ENCODE measurements around the gene IFITM5. TPM values are rescaled to one million over a fixed set of nuclear protein-coding genes. Genes with fewer than 3 reads are reported as not detected.

IFITM5 gene
- total and polyA plus RNA-seq, 2 donors from 2014 or later = not detected

GRCh38 chr11:279040-279965 is 20.0 kb downstream of the IFITM5 start:
- peak overlapping the region in 1 of 3 donors; percentile 21 for H3K4me3 ChIP-seq (ENCODE audit: low read length in 3 of 3)
- H3K27me3 ChIP-seq (ENCODE audit: control insufficient read depth, insufficient read depth, low read length) = peaks cover 19% of the 10 kb centered on the region
- FAIRE-seq (no peak), DNase-seq (peak in 2 of 5 donors; percentile 52 to 73)
- H3K9me3 ChIP-seq (ENCODE audit: control insufficient read depth in 2 of 3, insufficient read depth in 1 of 3, low read length in 3 of 3) = no peaks in the 10 kb centered on the region
- H3K9ac ChIP-seq (ENCODE audit: low read length in 3 of 3) = no peak overlapping the region
- no peaks in the 10 kb centered on the region for H3K36me3 ChIP-seq (ENCODE audit: control insufficient read depth in 2 of 3, insufficient read depth in 3 of 3, low read length in 3 of 3)
- H3K27ac ChIP-seq (ENCODE audit: low read depth in 2 of 2, low read length in 2 of 2) = peak overlapping the region in 1 of 2 donors; percentile 32
- intact Hi-C loops (cut with DNase I) = no loop called here
- peaks cover 0 to 14% (median 0%) of the 10 kb centered on the region in 3 donors for H3K4me1 ChIP-seq (ENCODE audit: control insufficient read depth in 2 of 3, insufficient read depth in 2 of 3, low read depth in 1 of 3, low read length in 3 of 3)
- no peak for TF ChIP-seq CTCF (IDR thresholded peaks at IDR 0.05; ENCODE audit: borderline replicate concordance, extremely low read depth, insufficient read depth)

GRCh38 chr11:278001-278951 is 21.1 kb downstream of the IFITM5 start, which contains the start of gene NLRP6:
TSS of gene NLRP6 (plus strand) at chr11:278407. CDS start at chr11:278570, 163 bp downstream.
- no peak within 1 kb of the TSS for H3K9ac ChIP-seq (ENCODE audit: low read length in 3 of 3)
- FAIRE-seq (no peak), DNase-seq (no peak)
- H3K36me3 ChIP-seq (ENCODE audit: control insufficient read depth in 2 of 3, insufficient read depth in 3 of 3, low read length in 3 of 3) = no peaks in the 10 kb centered on the region
- H3K4me1 ChIP-seq (ENCODE audit: control insufficient read depth in 2 of 3, insufficient read depth in 2 of 3, low read depth in 1 of 3, low read length in 3 of 3) = peaks cover 0 to 14% (median 0%) of the 10 kb centered on the region in 3 donors
- no peaks in the 10 kb centered on the region for H3K9me3 ChIP-seq (ENCODE audit: control insufficient read depth in 2 of 3, insufficient read depth in 1 of 3, low read length in 3 of 3)
- H3K27ac ChIP-seq (ENCODE audit: low read depth in 2 of 2, low read length in 2 of 2) = no peak within 1 kb of the TSS
- intact Hi-C loops (cut with DNase I) = no loop called here
- peaks cover 19% of the 10 kb centered on the region for H3K27me3 ChIP-seq (ENCODE audit: control insufficient read depth, insufficient read depth, low read length)
- TF ChIP-seq CTCF (IDR thresholded peaks at IDR 0.05; ENCODE audit: borderline replicate concordance, extremely low read depth, insufficient read depth) = no peak
- peak within 1 kb of the TSS in 1 of 3 donors; percentile 21 for H3K4me3 ChIP-seq (ENCODE audit: low read length in 3 of 3)

- H3K36me3 ChIP-seq (ENCODE audit: control insufficient read depth in 2 of 3, insufficient read depth in 3 of 3, low read length in 3 of 3) = no peaks in the 10 kb centered on the region
- DNase-seq (no peak), FAIRE-seq (no peak)
- H3K27ac ChIP-seq (ENCODE audit: low read depth in 2 of 2, low read length in 2 of 2) = no peak overlapping the region
- no peak for TF ChIP-seq CTCF (IDR thresholded peaks at IDR 0.05; ENCODE audit: borderline replicate concordance, extremely low read depth, insufficient read depth)
- no peak overlapping the region for H3K4me3 ChIP-seq (ENCODE audit: low read length in 3 of 3)
- H3K27me3 ChIP-seq (ENCODE audit: control insufficient read depth, insufficient read depth, low read length) = peaks cover 7% of the 10 kb centered on the region
- intact Hi-C loops (cut with DNase I) = no loop called here
- no peaks in the 10 kb centered on the region for H3K9me3 ChIP-seq (ENCODE audit: control insufficient read depth in 2 of 3, insufficient read depth in 1 of 3, low read length in 3 of 3)
- no peak overlapping the region for H3K9ac ChIP-seq (ENCODE audit: low read length in 3 of 3)
- peaks cover 0 to 9% (median 0%) of the 10 kb centered on the region in 3 donors for H3K4me1 ChIP-seq (ENCODE audit: control insufficient read depth in 2 of 3, insufficient read depth in 2 of 3, low read depth in 1 of 3, low read length in 3 of 3)
Measured at GRCh38 chr11:276219-276618, 23.1 kb downstream of the IFITM5 start.
